T follicular helper cell (primary cell): Measurements from ENCODE around the gene CLDN6.

Experiments used
- DNase-seq: peaks from one replicate; pipeline ENCODE4 v3.0.0-alpha.2; 2020; ENCODE audit warnings: low read depth

The CLDN6 gene

GRCh38 chr16:3027983-3028715 is 10.2 kb upstream of the CLDN6 start:
- peak; percentile 82 for DNase-seq

DNA sequence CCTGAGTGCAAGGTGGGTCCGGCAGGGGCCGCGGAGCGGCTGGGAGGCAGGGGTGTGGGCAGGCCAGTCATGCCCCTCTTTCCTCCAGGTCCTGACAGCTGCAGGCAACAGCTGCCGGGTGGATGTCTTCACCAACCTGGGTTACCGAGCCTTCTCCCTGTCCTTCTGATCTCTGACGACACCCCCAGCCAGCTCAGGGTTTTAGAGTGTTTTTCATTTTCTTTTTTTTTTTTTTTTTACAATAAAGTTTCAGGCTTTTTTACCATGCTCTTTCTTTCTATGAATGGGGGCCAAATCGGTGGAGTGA is 9.5 kb upstream of the CLDN6 start:
- DNase-seq = no peak

GRCh38 chr16:3026609-3027488 is 8.9 kb upstream of the CLDN6 start:
- DNase-seq = no peak

GRCh38 chr16:3026003-3026378 is 8.0 kb upstream of the CLDN6 start:
- DNase-seq = no peak

DNA sequence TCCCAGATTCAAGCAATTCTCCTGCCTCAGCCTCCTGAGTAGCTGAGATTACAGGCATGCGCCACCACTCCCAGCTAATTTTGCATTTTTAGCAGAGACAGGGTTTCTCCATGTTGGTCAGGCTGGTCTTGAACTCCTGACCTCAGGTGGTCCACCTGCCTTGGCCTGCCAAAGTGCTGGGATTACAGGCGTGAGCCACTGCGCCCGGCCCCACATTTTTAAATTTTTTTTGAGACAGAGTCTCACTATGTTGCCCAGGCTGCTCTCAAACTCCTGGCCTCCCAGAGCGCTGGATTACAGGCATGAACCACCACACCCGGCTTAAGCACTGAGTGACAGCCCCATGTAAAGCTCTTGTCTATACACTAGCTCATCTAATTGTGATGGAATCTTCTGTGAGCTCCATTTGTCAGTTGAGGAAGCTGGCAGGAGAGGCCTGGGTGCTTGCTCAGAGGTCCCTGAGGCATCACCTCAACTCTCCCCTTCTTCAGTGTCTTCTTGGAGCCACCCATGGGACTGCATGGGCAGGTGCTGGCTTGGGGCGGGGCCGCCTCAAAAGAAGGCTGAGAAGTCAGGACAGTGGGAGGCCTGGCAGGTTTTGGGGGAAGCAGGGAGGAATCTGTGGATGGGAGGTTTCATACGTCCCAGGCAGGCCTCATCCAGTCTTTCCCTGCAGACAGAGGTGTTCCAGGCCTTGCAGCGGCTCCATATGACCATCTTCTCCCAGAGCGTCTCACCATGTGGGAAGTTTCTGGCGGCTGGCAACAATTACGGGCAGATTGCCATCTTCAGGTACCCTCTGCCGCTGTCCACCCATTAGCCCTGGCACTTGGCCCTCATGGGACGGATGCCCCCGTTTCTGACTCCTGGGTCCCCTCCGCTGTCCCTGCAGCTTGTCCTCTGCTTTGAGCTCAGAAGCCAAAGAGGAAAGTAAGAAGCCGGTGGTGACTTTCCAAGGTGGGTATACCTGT is 7.3 kb upstream of the CLDN6 start:
- no peak for DNase-seq

- peak; percentile 94 for DNase-seq
Observed at GRCh38 chr16:3023669-3024478, 5.9 kb upstream of the CLDN6 start, which contains the start of the genes HCFC1R1 and THOC6. Gene HCFC1R1 (minus strand): TSS chr16:3023942. CDS start chr16:3023941, 1 bp downstream. Gene THOC6 (plus strand): TSS chr16:3024035. CDS start chr16:3024327, 292 bp downstream.

DNA sequence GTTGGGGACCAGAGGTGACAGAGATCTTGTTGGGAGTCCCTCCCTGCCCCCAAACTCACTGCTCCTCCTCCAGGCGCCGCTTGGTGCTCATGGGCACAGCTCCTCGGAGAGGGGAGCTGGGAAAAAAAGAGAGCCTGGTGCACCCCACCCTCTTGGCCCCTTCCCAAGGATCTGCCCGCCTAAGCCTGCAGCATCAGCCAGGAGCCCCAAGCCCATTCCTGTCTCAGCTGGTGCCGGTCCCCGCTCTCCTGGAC is 5.4 kb upstream of the CLDN6 start:
- no peak for DNase-seq

- no peak for DNase-seq
Observed at GRCh38 chr16:3022684-3023414, 4.9 kb upstream of the CLDN6 start.

DNA sequence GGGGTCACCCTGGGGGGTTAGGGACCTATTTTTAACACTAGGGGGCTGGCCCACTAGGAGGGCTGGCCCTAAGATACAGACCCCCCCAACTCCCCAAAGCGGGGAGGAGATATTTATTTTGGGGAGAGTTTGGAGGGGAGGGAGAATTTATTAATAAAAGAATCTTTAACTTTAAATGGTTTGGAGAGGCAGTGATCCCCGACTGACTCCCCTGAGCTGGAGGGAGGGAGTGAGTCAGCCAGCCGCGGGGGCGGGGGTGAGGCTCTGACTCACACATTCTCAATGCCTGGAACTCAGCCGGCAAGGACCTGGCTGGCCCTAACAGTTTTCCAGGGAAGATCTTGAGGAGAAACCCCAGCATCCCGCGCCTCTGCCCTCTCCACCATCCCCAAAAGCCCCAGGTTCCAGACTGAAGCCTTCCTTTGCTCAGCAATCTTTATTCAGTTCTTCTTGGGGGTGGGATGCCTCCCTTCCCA is 4.3 kb upstream of the CLDN6 start:
- peak; percentile 72 for DNase-seq

DNA sequence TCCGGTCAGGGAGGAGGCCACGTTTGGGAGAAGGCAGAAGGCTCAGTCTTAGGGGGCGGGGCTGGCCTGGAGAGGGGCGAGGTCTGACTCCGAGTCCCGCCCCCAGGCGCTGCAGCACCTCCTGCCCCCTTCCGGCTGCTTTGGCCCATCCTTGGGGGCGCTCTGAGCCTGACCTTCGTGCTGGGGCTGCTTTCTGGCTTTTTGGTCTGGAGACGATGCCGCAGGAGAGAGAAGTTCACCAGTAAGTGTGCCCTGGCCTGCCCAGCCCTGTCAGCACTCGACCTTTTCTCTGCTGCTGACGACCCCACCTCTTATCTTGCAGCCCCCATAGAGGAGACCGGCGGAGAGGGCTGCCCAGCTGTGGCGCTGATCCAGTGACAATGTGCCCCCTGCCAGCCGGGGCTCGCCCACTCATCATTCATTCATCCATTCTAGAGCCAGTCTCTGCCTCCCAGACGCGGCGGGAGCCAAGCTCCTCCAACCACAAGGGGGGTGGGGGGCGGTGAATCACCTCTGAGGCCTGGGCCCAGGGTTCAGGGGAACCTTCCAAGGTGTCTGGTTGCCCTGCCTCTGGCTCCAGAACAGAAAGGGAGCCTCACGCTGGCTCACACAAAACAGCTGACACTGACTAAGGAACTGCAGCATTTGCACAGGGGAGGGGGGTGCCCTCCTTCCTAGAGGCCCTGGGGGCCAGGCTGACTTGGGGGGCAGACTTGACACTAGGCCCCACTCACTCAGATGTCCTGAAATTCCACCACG is 3.6 kb upstream of the CLDN6 start:
- peak; percentile 75 for DNase-seq

DNA sequence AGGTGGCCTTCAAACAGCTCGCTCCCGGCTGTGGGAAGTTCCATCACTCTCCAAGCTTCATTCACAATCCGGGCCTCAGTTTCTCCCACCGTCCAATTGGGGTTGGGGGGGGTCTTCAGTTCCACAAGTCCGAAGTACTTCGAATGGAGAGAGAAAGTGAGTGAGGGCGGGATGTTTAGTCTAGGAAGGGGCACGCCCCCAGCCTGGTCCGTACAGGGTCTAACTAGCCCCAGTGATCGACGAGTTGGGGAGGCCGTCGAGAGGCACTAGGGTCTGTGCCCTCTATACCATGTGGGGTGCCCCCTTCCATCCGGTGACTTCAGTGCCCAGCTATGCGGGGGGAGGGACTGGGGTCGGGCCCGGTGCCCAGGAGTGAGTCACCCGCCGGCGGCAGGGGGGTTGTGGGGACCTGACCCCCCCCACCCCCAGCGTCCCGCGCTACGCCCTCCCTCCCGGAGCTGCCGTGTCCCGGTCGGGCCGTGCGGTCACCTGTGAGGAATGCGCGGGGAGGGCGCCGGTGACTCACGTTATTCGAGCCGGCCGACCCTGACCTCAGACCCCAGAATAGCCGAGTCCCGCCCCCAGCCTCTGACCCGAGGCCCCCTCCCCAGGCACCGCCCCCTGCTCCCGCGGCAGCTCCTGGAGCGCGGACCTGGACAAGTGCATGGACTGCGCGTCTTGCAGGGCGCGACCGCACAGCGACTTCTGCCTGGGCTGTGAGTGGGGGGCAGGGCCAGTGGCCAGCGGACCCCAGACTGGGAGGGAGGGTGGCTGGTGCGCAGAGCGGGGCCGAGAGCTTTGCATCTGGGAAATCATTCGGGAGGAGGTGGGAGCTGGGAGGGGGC is 2.8 kb upstream of the CLDN6 start:
- DNase-seq = peak; percentile 67

DNA sequence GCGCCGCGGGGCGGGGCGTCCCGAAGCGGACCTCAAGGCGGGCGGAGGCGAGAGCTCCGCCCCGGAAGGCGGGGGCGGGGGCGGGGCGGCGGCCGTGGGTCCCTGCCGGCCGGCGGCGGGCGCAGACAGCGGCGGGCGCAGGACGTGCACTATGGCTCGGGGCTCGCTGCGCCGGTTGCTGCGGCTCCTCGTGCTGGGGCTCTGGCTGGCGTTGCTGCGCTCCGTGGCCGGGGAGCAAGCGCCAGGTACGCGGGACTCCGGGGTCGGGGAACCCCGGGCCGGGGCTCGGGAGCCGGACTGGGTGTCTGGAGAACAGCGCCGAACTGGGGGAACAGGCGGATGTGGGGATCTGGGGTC is 2.2 kb upstream of the CLDN6 start, which contains the start of gene TNFRSF12A:
TSS of gene TNFRSF12A (plus strand) at position 122 of the 357 bp plus-strand sequence. CDS start at position 152, 30 bp downstream.
- DNase-seq = peak; percentile 44

- DNase-seq = no peak
Observed at GRCh38 chr16:3019594-3020246, 1.7 kb upstream of the CLDN6 start.

DNA sequence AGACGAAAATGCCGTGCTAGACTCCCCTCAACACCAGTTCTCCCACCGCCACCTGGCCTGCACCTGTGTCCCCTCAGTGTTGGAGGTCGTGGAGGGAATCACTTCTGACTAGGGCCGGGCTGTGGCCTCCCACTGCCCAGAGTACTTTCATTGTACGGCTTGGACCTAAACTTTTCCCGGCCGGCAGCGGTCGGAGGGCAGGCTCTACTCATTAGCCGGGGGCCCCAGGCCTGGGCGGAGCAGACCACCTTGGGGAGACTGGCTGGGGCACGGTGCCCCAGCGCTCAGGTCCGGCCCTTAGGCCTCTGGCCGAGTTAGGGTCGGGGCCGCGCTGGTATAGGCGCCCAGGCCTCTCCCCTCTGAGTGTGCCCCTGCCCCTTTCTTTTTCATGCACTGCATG is 639 bp downstream of the CLDN6 start:
- DNase-seq = no peak

GRCh38 chr16:3015865-3016521 is 2.0 kb downstream of the CLDN6 start:
- no peak for DNase-seq

DNA sequence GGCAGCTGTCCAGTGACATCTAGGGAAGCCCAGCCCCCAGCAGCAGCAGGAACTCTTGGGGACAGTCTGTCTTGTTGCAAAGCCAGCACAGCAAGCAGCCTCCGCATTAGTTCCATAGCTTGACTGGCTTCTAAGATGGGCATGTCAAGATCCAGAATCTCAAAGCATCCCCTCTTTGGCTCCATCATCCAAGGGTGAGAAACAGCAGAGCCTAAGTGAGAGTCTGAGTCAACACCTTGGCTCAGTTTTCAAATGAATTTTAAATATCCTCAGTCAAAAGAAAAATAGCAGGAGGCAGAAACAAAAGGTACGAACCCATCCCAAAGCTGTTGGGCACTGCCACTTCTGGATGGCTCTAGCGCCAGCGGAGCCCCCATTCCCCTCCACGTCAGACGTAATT is 3.0 kb downstream of the CLDN6 start:
- DNase-seq = no peak

- DNase-seq = no peak
Observed at GRCh38 chr16:3013998-3014690, 3.8 kb downstream of the CLDN6 start.
